GM18909 (cell line): ENCODE data around the gene NUBP2.

Experiments used
- ATAC-seq: cut with Tn5 transposase; IDR thresholded peaks from one replicate; pipeline ENCODE4 v1.9.1; 2021; ENCODE audit warnings: mild to moderate bottlenecking; ENCODE audit not compliant: unreplicated experiment, poor library complexity

NUBP2 gene

GRCh38 chr16:1782408-1783264 is at the start of gene NUBP2, which contains the start of gene SPSB3:
TSS of gene NUBP2 (plus strand) at chr16:1782960. CDS start at chr16:1783021, 61 bp downstream.
TSS of gene SPSB3 (minus strand) at chr16:1782571. CDS start at chr16:1781483, 1,088 bp downstream.
- ATAC-seq, result peak; percentile 80

GRCh38 chr16:1734123-1734522 is 48.6 kb upstream of the NUBP2 start:
- no peak for ATAC-seq

GRCh38 chr16:1734816-1735215 is 47.9 kb upstream of the NUBP2 start:
- no peak for ATAC-seq

GRCh38 chr16:1740234-1740633 is 42.5 kb upstream of the NUBP2 start:
- no peak for ATAC-seq

- ATAC-seq, result no peak
Observed at GRCh38 chr16:1740781-1741490, 41.8 kb upstream of the NUBP2 start.

- ATAC-seq, result no peak
Observed at GRCh38 chr16:1741553-1742165, 41.1 kb upstream of the NUBP2 start.

- no peak for ATAC-seq
Observed at GRCh38 chr16:1743376-1744337, 39.1 kb upstream of the NUBP2 start.

- ATAC-seq, result no peak
Observed at GRCh38 chr16:1744338-1744840, 38.4 kb upstream of the NUBP2 start.

- ATAC-seq, result no peak
Observed at GRCh38 chr16:1745181-1745899, 37.4 kb upstream of the NUBP2 start.

GRCh38 chr16:1745900-1746692 is 36.7 kb upstream of the NUBP2 start:
- no peak for ATAC-seq

GRCh38 chr16:1746693-1747195 is 36.0 kb upstream of the NUBP2 start:
- no peak for ATAC-seq

GRCh38 chr16:1747934-1748333 is 34.8 kb upstream of the NUBP2 start:
- ATAC-seq, result no peak

- ATAC-seq, result no peak
Observed at GRCh38 chr16:1749152-1750117, 33.3 kb upstream of the NUBP2 start.

- ATAC-seq, result no peak
Observed at GRCh38 chr16:1751946-1752345, 30.8 kb upstream of the NUBP2 start.

- ATAC-seq, result no peak
Observed at GRCh38 chr16:1752853-1753252, 29.9 kb upstream of the NUBP2 start.

- ATAC-seq, result no peak
Observed at GRCh38 chr16:1754204-1754603, 28.6 kb upstream of the NUBP2 start.
